MCF 10A (cell line): ENCODE results near the gene PLCD1. TPM values are rescaled to one million over a fixed set of nuclear protein-coding genes. Genes with fewer than 3 reads are reported as not detected.

ENCODE experiments used
- BruUV-seq: library from RNA; stranded (reverse); fragments of 400-500 nt; replicated peaks from 2 replicates; lab custom pipeline; 2021; lab: Mats Ljungman, UMichigan
- CTCF ChIA-PET: fragments of 300-600 bp; sonication (Branson Sonifier 250); formaldehyde crosslinking; extraction: SDS; loops from one replicate; lab custom pipeline; 2021; ENCODE audit warnings: antibody characterized with exemption, inconsistent platforms; lab: Yijun Ruan, JAX
- POLR2A ChIA-PET: fragments of 300-600, 350-650 bp; sonication (Branson Sonifier 250); formaldehyde crosslinking; extraction: SDS; loops from one replicate; lab custom pipeline; 2020; ENCODE audit warnings: antibody characterized with exemption, inconsistent platforms; lab: Yijun Ruan, JAX
- DNase-seq: peaks from one replicate; pipeline ENCODE4 v3.0.0-alpha.2; 2018; ENCODE audit not compliant: unreplicated experiment
- H3K27ac Mint-ChIP-seq: one replicate; pipeline ENCODE4 v1.8.0; 2022; ENCODE audit warnings: mild to moderate bottlenecking, low read depth, mixed read lengths; ENCODE audit not compliant: unreplicated experiment
- H3K27me3 Mint-ChIP-seq: one replicate; pipeline ENCODE4 v1.8.0; 2022; ENCODE audit warnings: mixed read lengths; ENCODE audit not compliant: insufficient read depth, unreplicated experiment
- H3K36me3 Mint-ChIP-seq: one replicate; pipeline ENCODE4 v1.8.0; 2022; ENCODE audit warnings: mild to moderate bottlenecking, moderate library complexity, mixed read lengths; ENCODE audit not compliant: insufficient read depth, unreplicated experiment
- H3K4me1 Mint-ChIP-seq: one replicate; pipeline ENCODE4 v1.8.0; 2022; ENCODE audit warnings: mixed read lengths; ENCODE audit not compliant: insufficient read depth, unreplicated experiment
- H3K4me3 Mint-ChIP-seq: one replicate; pipeline ENCODE4 v1.8.0; 2022; ENCODE audit warnings: mild to moderate bottlenecking, moderate library complexity, mixed read lengths; ENCODE audit not compliant: unreplicated experiment
- H3K9me3 Mint-ChIP-seq: one replicate; pipeline ENCODE4 v1.8.0; 2022; ENCODE audit warnings: mixed read lengths; ENCODE audit not compliant: unreplicated experiment
- intact Hi-C: fragments of 100-400 bp; cut with micrococcal nuclease; formaldehyde crosslinking; loops from 2 replicates; pipeline ENCODE4 v1.14.1; 2022
- microRNA-seq: library from miRNA; unstranded; fragments of <30 nt; microRNA quantifications from one replicate; pipeline ENCODE4 v1.2.0, GENCODE V29; 2022
- total RNA-seq: library from RNA; stranded (reverse); gene quantifications from 2 replicates; pipeline ENCODE4 v1.2.3, GENCODE V29; 2022
- TF ChIP-seq, protein P1 (sequence below): fragments of 200-600 bp; IDR thresholded peaks from one replicate; pipeline ENCODE4 v1.8.0; 2022; ENCODE audit warnings: antibody characterized with exemption, mild to moderate bottlenecking; ENCODE audit not compliant: unreplicated experiment

PLCD1 gene
- total RNA-seq, 1 experiment from 2014 or later, result 1.8 TPM

DNA sequence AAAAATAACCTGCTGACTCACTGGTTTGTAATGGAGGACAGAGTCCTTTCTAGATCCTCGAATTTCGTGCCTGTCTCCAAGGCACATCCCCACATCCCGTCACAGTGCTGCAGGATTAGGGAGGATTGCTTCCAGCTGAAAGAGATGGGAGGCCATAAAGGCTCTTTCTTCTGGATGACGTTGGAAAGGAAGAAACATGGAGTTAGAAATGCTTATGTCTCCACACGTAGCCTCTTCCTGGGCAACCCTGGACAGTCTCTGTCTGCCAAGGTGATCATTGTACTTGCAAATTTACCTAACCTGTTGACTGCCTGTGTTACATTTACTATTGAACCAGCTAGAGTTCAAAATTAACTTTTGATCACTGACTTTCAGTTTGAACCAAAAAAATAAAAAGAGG is 66.4 kb downstream of the PLCD1 start:
- CTCF ChIA-PET, result interaction anchor here (0.6 to 13.9 kb wide), 4 partner anchors 11 to 570 kb away, joined by 3 to 207 read pairs (median 12); no protein-coding TSS in a partner anchor
- peaks cover 19% of the 10 kb centered on the region for H3K36me3 Mint-ChIP-seq

DNA sequence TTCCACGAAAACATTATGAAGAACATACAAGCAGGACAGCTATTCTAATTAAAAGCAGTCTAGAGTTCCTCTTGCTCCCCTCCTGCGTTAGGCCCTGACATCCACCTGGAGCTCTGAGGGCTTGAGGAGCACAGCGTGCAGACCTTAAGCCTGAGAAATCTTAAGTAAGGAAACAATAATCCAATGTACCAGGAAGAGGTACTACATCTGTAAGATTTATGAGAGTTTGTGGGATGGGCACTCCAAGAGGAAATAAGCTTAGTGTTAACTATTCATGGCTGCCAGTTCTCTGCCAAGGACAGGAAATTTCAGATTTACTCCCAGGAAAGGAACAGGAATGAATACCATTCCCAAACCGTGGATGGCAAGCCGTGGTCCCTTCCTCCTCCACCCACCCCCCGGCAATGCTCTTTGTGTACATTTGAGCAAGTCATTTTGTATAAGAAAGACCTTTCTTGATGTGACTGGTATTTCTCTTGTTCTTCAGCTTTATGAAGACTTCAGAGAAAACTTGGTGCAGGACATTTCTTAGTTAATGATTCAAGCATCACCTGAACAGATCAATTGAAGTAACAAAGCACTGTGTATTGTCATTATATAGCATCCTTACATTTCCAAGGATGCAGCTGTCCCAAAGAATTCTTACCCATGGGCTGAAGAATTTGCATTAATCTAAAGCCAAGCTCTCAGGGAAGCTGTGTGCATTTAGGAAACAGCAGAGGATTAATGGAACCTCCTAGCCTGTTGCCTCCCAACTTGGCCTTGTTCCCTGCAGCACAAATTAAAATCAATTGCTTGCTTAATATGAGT is 67.6 kb downstream of the PLCD1 start:
- intact Hi-C loops, result no loop called here
- BruUV-seq, result no TSS peak
- Mint-ChIP-seq H3K4me3 (no peak overlapping the region), H3K9me3 (no peaks in the 10 kb centered on the region), H3K36me3 (peaks cover 25% of the 10 kb centered on the region), H3K27me3 (no peaks in the 10 kb centered on the region), H3K4me1 (no peaks in the 10 kb centered on the region), H3K27ac (no peak overlapping the region)
- TF ChIP-seq, protein P1, sequence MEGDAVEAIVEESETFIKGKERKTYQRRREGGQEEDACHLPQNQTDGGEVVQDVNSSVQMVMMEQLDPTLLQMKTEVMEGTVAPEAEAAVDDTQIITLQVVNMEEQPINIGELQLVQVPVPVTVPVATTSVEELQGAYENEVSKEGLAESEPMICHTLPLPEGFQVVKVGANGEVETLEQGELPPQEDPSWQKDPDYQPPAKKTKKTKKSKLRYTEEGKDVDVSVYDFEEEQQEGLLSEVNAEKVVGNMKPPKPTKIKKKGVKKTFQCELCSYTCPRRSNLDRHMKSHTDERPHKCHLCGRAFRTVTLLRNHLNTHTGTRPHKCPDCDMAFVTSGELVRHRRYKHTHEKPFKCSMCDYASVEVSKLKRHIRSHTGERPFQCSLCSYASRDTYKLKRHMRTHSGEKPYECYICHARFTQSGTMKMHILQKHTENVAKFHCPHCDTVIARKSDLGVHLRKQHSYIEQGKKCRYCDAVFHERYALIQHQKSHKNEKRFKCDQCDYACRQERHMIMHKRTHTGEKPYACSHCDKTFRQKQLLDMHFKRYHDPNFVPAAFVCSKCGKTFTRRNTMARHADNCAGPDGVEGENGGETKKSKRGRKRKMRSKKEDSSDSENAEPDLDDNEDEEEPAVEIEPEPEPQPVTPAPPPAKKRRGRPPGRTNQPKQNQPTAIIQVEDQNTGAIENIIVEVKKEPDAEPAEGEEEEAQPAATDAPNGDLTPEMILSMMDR, result no peak
- POLR2A ChIA-PET, result interaction anchor here (1.3 to 1.7 kb wide), 2 partner anchors 16 to 108 kb away, joined by 3 to 5 read pairs; no protein-coding TSS in a partner anchor
- DNase-seq, result no peak
- CTCF ChIA-PET, result interaction anchor here (1.2 to 1.7 kb wide), 3 partner anchors 12 to 107 kb away, joined by 4 to 13 read pairs (median 6); no protein-coding TSS in a partner anchor

More for the DNA sequence above, 66.4 kb downstream of the PLCD1 start:
- H3K4me3 Mint-ChIP-seq, result no peak overlapping the region
- H3K27me3 Mint-ChIP-seq, result no peaks in the 10 kb centered on the region
- no peaks in the 10 kb centered on the region for H3K4me1 Mint-ChIP-seq
- H3K9me3 Mint-ChIP-seq, result no peaks in the 10 kb centered on the region
- H3K27ac Mint-ChIP-seq, result no peak overlapping the region
- POLR2A ChIA-PET, result interaction anchor here (1.3 kb wide), 1 partner anchor 109 kb away, joined by 3 read pairs; no protein-coding TSS in a partner anchor
- intact Hi-C loops, result no loop called here
- no peak for DNase-seq
- BruUV-seq, result no TSS peak
- TF ChIP-seq, protein P1, result no peak

DNA sequence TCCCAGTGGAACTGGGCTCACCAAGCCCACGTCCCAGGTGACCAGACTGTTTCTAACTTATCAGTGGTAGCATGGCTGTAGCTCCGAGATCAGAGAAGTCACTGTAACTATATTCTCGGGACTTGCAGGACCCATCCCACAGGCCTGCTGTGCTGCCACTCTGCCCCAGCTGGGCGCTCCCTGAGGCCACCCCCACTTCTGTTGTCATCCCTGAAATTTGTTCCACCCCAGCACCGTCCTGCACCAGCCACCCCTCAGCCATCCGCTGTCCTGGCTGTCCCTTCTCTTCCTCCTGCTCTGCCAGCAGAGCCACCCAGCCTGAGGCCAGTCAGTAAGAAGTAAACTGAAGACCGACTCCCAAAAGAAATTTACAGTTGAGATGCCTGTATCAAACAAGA is 71.9 kb downstream of the PLCD1 start:
- Mint-ChIP-seq H3K27me3 (no peaks in the 10 kb centered on the region), H3K9me3 (peaks cover under 1% of the 10 kb centered on the region), H3K4me3 (no peak overlapping the region), H3K27ac (peak overlapping the region; percentile 46), H3K36me3 (peaks cover 48% of the 10 kb centered on the region), H3K4me1 (no peaks in the 10 kb centered on the region)
- TF ChIP-seq, protein P1, result no peak
- ChIA-PET CTCF (interaction anchor here (0.7 to 10.3 kb wide), 5 partner anchors 10 to 102 kb away, joined by 3 to 81 read pairs (median 16); no protein-coding TSS in a partner anchor), POLR2A (interaction anchor here (0.5 to 1.1 kb wide), 2 partner anchors 10 to 118 kb away, joined by 3 read pairs; no protein-coding TSS in a partner anchor)
- no TSS peak for BruUV-seq
- intact Hi-C loops, result no loop called here
- no peak for DNase-seq

Small RNAs within 50 kb of the gene (microRNA-seq; reads per million reads assigned to microRNA genes)
- gene MIR26A1, result 9.3 reads per million, percentile 47 among the genes with 10 or more reads in this experiment

Other genes starting within 250 kb of the PLCD1 start
- gene CTDSPL, start 167.8 kb downstream of the PLCD1 start, total RNA-seq, result 28.6 and 38.8 TPM in 2 replicates
- gene VILL, start 38.9 kb downstream of the PLCD1 start, total RNA-seq, result not detected in 2 replicates
- 1.3 TPM in 1 of 2 replicates, not detected in the other for gene DLEC1, start 9.6 kb upstream of the PLCD1 start, total RNA-seq
- 36.6 and 46.7 TPM in 2 replicates for gene ACAA1, start 107.5 kb upstream of the PLCD1 start, total RNA-seq
- 19.7 and 21.2 TPM in 2 replicates for gene MYD88, start 109.0 kb upstream of the PLCD1 start, total RNA-seq
- gene OXSR1, start 135.9 kb upstream of the PLCD1 start, total RNA-seq, result 71.7 and 75.5 TPM in 2 replicates
- gene SLC22A13, start 236.2 kb upstream of the PLCD1 start, total RNA-seq, result 1.7 and 1.9 TPM in 2 replicates